ENCODE measurements around the gene LRRC27.

Gene LRRC27

DNA sequence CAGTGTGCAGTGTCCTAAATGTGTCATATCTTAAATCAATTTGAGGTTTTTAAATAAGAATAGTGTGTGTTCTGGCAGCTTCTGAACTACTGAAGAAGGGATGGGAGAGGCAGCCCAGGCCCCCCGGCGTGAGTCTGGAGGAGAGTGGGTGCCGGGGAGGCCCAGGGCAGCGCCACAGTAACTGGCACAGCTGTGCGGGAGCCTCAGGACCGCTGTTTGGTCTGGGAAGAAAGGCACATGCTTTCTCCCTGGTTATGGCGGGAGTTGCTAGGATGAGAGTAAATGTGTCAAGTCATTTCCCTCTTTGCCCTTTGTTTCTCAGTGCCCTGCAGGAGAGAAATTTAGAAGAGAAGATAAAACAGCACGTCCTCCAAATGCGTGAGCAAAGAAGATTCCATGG is 33.1 kb downstream of the LRRC27 start:
- TF ChIP-seq RARB (CRISPR knock-in tag; IDR thresholded peaks at IDR 0.05) (no peak), ARNTL (CRISPR knock-in tag; IDR thresholded peaks at IDR 0.05; ENCODE audit: borderline replicate concordance, low read depth) (no peak), ISL1 (CRISPR knock-in tag; IDR thresholded peaks at IDR 0.05) (no peak), GLIS3 (CRISPR knock-in tag; IDR thresholded peaks at IDR 0.05) (no peak), ZNF70 (CRISPR knock-in tag; IDR thresholded peaks at IDR 0.05) (no peak)
- ATAC-seq: no peak

DNA sequence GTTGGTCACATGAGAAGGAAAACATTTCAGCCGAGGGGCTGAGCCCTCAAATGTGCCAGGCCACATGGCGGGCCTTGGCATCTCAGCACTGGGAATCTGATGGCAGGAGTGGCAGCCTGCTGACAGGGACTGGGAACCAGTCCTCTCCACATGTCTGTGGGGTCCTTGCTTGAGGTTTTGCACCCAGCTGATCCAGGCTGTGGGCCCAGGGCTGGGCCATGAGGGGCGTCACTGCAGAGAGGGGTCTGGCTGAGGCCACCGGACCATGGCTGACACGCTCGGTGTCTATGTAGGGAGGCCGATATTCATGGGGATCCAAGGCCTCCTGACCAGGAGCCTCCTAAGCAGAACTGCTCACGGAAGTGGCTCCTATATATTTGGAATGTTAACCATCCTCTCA is 34.0 kb downstream of the LRRC27 start:
- ATAC-seq: no peak
- TF ChIP-seq RARB (CRISPR knock-in tag; IDR thresholded peaks at IDR 0.05): no peak
- TF ChIP-seq ESRRG (CRISPR knock-in tag; IDR thresholded peaks at IDR 0.05): no peak
- no peak for TF ChIP-seq PPARA (CRISPR knock-in tag; IDR thresholded peaks at IDR 0.05; ENCODE audit: borderline replicate concordance)
- no peak for TF ChIP-seq OSR1 (CRISPR knock-in tag; IDR thresholded peaks at IDR 0.05)
- TF ChIP-seq TCF4 (CRISPR knock-in tag; IDR thresholded peaks at IDR 0.05; ENCODE audit: borderline replicate concordance): no peak
- no peak for TF ChIP-seq BACH2 (CRISPR knock-in tag; IDR thresholded peaks at IDR 0.05; ENCODE audit: borderline replicate concordance)
- no peak for TF ChIP-seq ZNF70 (CRISPR knock-in tag; IDR thresholded peaks at IDR 0.05)
- no peak for TF ChIP-seq POU6F1 (CRISPR knock-in tag; IDR thresholded peaks at IDR 0.05; ENCODE audit: borderline replicate concordance, low read depth)
- no peak for TF ChIP-seq ZFP3 (CRISPR knock-in tag; IDR thresholded peaks at IDR 0.05)
- TF ChIP-seq, protein P1, sequence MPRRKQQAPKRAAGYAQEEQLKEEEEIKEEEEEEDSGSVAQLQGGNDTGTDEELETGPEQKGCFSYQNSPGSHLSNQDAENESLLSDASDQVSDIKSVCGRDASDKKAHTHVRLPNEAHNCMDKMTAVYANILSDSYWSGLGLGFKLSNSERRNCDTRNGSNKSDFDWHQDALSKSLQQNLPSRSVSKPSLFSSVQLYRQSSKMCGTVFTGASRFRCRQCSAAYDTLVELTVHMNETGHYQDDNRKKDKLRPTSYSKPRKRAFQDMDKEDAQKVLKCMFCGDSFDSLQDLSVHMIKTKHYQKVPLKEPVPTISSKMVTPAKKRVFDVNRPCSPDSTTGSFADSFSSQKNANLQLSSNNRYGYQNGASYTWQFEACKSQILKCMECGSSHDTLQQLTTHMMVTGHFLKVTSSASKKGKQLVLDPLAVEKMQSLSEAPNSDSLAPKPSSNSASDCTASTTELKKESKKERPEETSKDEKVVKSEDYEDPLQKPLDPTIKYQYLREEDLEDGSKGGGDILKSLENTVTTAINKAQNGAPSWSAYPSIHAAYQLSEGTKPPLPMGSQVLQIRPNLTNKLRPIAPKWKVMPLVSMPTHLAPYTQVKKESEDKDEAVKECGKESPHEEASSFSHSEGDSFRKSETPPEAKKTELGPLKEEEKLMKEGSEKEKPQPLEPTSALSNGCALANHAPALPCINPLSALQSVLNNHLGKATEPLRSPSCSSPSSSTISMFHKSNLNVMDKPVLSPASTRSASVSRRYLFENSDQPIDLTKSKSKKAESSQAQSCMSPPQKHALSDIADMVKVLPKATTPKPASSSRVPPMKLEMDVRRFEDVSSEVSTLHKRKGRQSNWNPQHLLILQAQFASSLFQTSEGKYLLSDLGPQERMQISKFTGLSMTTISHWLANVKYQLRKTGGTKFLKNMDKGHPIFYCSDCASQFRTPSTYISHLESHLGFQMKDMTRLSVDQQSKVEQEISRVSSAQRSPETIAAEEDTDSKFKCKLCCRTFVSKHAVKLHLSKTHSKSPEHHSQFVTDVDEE (CRISPR knock-in tag; IDR thresholded peaks at IDR 0.05): no peak
- no peak for TF ChIP-seq ZNF565 (CRISPR knock-in tag; conservative IDR thresholded peaks at IDR 0.05; ENCODE audit: low read depth)
- TF ChIP-seq ZNF8 (CRISPR knock-in tag; IDR thresholded peaks at IDR 0.05): no peak
- TF ChIP-seq ISL1 (CRISPR knock-in tag; IDR thresholded peaks at IDR 0.05): no peak
- TF ChIP-seq PATZ1 (CRISPR knock-in tag; IDR thresholded peaks at IDR 0.05; ENCODE audit: borderline replicate concordance): no peak
- TF ChIP-seq TOX (CRISPR knock-in tag; IDR thresholded peaks at IDR 0.05; ENCODE audit: borderline replicate concordance): no peak
- no peak for TF ChIP-seq CREB5 (CRISPR knock-in tag; IDR thresholded peaks at IDR 0.05; ENCODE audit: low read depth)
- no peak for TF ChIP-seq ARNTL (CRISPR knock-in tag; IDR thresholded peaks at IDR 0.05; ENCODE audit: borderline replicate concordance, low read depth)

- no peak for TF ChIP-seq ISL1 (CRISPR knock-in tag; IDR thresholded peaks at IDR 0.05)
- no peak for TF ChIP-seq ZFP30 (CRISPR knock-in tag; IDR thresholded peaks at IDR 0.05)
- TF ChIP-seq SNAI2 (CRISPR knock-in tag; IDR thresholded peaks at IDR 0.05): no peak
- no peak for TF ChIP-seq GLIS3 (CRISPR knock-in tag; IDR thresholded peaks at IDR 0.05)
- TF ChIP-seq CSDC2 (CRISPR knock-in tag; IDR thresholded peaks at IDR 0.05): no peak
- no peak for TF ChIP-seq ZNF565 (CRISPR knock-in tag; conservative IDR thresholded peaks at IDR 0.05; ENCODE audit: low read depth)
- TF ChIP-seq, protein P2, sequence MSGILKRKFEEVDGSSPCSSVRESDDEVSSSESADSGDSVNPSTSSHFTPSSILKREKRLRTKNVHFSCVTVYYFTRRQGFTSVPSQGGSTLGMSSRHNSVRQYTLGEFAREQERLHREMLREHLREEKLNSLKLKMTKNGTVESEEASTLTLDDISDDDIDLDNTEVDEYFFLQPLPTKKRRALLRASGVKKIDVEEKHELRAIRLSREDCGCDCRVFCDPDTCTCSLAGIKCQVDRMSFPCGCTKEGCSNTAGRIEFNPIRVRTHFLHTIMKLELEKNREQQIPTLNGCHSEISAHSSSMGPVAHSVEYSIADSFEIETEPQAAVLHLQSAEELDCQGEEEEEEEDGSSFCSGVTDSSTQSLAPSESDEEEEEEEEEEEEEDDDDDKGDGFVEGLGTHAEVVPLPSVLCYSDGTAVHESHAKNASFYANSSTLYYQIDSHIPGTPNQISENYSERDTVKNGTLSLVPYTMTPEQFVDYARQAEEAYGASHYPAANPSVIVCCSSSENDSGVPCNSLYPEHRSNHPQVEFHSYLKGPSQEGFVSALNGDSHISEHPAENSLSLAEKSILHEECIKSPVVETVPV (CRISPR knock-in tag; IDR thresholded peaks at IDR 0.05): no peak
- TF ChIP-seq ZFP3 (CRISPR knock-in tag; IDR thresholded peaks at IDR 0.05): no peak
- no peak for TF ChIP-seq ESRRG (CRISPR knock-in tag; IDR thresholded peaks at IDR 0.05)
- TF ChIP-seq PPARA (CRISPR knock-in tag; IDR thresholded peaks at IDR 0.05; ENCODE audit: borderline replicate concordance): no peak
- no peak for TF ChIP-seq CREB5 (CRISPR knock-in tag; IDR thresholded peaks at IDR 0.05; ENCODE audit: low read depth)
- TF ChIP-seq ARNTL (CRISPR knock-in tag; IDR thresholded peaks at IDR 0.05; ENCODE audit: borderline replicate concordance, low read depth): no peak
- no peak for TF ChIP-seq ZNF8 (CRISPR knock-in tag; IDR thresholded peaks at IDR 0.05)
- ATAC-seq: no peak
These were observed 34.5 kb downstream of the LRRC27 start for GRCh38 chr10:132366499-132366898.
